ENCODE data around the gene ACKR3. TPM values are rescaled to one million over a fixed set of nuclear protein-coding genes. Genes with fewer than 3 reads are reported as not detected.

ACKR3 gene
- polyA plus RNA-seq, 1 donor from 2014 or later = 1.7 TPM

GRCh38 chr2:236551471-236552211 lies 18.0 kb upstream of the ACKR3 start:
- Histone ChIP-seq H3K9me3 (ENCODE audit: low read length) (peaks cover 9% of the 10 kb centered on the region), H3K9me2 (ENCODE audit: insufficient read depth, low read length) (no peaks in the 10 kb centered on the region), H3K36me3 (ENCODE audit: insufficient read depth, low read length) (no peaks in the 10 kb centered on the region), H3K9ac (ENCODE audit: low read length) (no peak overlapping the region), H3K79me2 (replicated peaks; ENCODE audit: insufficient read depth, low read length) (no peaks in the 10 kb centered on the region), H3K4me2 (ENCODE audit: low read length) (no peak overlapping the region), H2AFZ (ENCODE audit: low read depth, low read length) (no peak overlapping the region), H3K4me3 (ENCODE audit: low read length) (no peak overlapping the region), H3F3A (ENCODE audit: insufficient read depth, low read length, poor library complexity, severe bottlenecking) (no peaks in the 10 kb centered on the region), H3K27ac (ENCODE audit: low read length) (no peak overlapping the region), H4K20me1 (ENCODE audit: insufficient read depth) (no peaks in the 10 kb centered on the region), H3K27me3 (ENCODE audit: insufficient read depth, low read depth, low read length) (no peaks in the 10 kb centered on the region)
- TF ChIP-seq REST (IDR thresholded peaks at IDR 0.05; ENCODE audit: borderline replicate concordance) (no peak), RAD21 (conservative IDR thresholded peaks at IDR 0.05) (no peak), SMC3 (conservative IDR thresholded peaks at IDR 0.05; ENCODE audit: poor library complexity) (no peak), EZH2 (IDR thresholded peaks at IDR 0.05; ENCODE audit: borderline replicate concordance, insufficient read depth, low read length, poor library complexity, severe bottlenecking) (no peak), EP300 (conservative IDR thresholded peaks at IDR 0.05; ENCODE audit: poor library complexity, severe bottlenecking) (no peak), TAF1 (IDR thresholded peaks at IDR 0.05; ENCODE audit: low read depth) (no peak), CTCF (IDR thresholded peaks at IDR 0.05; ENCODE audit: poor library complexity, severe bottlenecking) (no peak), MXI1 (conservative IDR thresholded peaks at IDR 0.05; ENCODE audit: poor library complexity, severe bottlenecking) (no peak), POLR2AphosphoS5 (IDR thresholded peaks at IDR 0.05) (no peak)

GRCh38 chr2:236552212-236552542 lies 17.4 kb upstream of the ACKR3 start:
- Histone ChIP-seq H3K9ac (ENCODE audit: low read length) (no peak overlapping the region), H3K79me2 (replicated peaks; ENCODE audit: insufficient read depth, low read length) (no peaks in the 10 kb centered on the region), H3K4me3 (ENCODE audit: low read length) (no peak overlapping the region), H3K9me3 (ENCODE audit: low read length) (peaks cover 9% of the 10 kb centered on the region), H3K27ac (ENCODE audit: low read length) (no peak overlapping the region), H3K36me3 (ENCODE audit: insufficient read depth, low read length) (no peaks in the 10 kb centered on the region), H3K4me2 (ENCODE audit: low read length) (no peak overlapping the region), H3F3A (ENCODE audit: insufficient read depth, low read length, poor library complexity, severe bottlenecking) (no peaks in the 10 kb centered on the region), H2AFZ (ENCODE audit: low read depth, low read length) (no peak overlapping the region), H4K20me1 (ENCODE audit: insufficient read depth) (no peaks in the 10 kb centered on the region), H3K27me3 (ENCODE audit: insufficient read depth, low read depth, low read length) (no peaks in the 10 kb centered on the region), H3K9me2 (ENCODE audit: insufficient read depth, low read length) (no peaks in the 10 kb centered on the region)
- TF ChIP-seq EZH2 (IDR thresholded peaks at IDR 0.05; ENCODE audit: borderline replicate concordance, insufficient read depth, low read length, poor library complexity, severe bottlenecking) = no peak
- TF ChIP-seq CTCF (IDR thresholded peaks at IDR 0.05; ENCODE audit: poor library complexity, severe bottlenecking) = no peak
- TF ChIP-seq RAD21 (conservative IDR thresholded peaks at IDR 0.05) = no peak
- no peak for TF ChIP-seq POLR2AphosphoS5 (IDR thresholded peaks at IDR 0.05)
- no peak for TF ChIP-seq REST (IDR thresholded peaks at IDR 0.05; ENCODE audit: borderline replicate concordance)
- no peak for TF ChIP-seq EP300 (conservative IDR thresholded peaks at IDR 0.05; ENCODE audit: poor library complexity, severe bottlenecking)
- no peak for TF ChIP-seq TAF1 (IDR thresholded peaks at IDR 0.05; ENCODE audit: low read depth)
- TF ChIP-seq MXI1 (conservative IDR thresholded peaks at IDR 0.05; ENCODE audit: poor library complexity, severe bottlenecking) = no peak
- no peak for TF ChIP-seq SMC3 (conservative IDR thresholded peaks at IDR 0.05; ENCODE audit: poor library complexity)
